WTC11 (cell line): ENCODE measurements around the gene CDRT4.

Experiments
- GTF2I ChIP-seq: fragments of 250-450 bp; sonication (Bioruptor Pico); conservative IDR thresholded peaks from 2 replicates; pipeline ENCODE4 v1.4.0; 2021; ENCODE audit warnings: mild to moderate bottlenecking
- NFYB ChIP-seq: sonication (generic); formaldehyde crosslinking; conservative IDR thresholded peaks from 2 replicates; pipeline ENCODE4 v1.8.0; 2022; ENCODE audit warnings: low read depth, missing genetic modification reagents
- NR3C1 ChIP-seq: sonication (generic); formaldehyde crosslinking; conservative IDR thresholded peaks from 2 replicates; pipeline ENCODE4 v1.8.1; 2023; ENCODE audit warnings: low read depth, mild to moderate bottlenecking, missing genetic modification reagents
- TP53 ChIP-seq: sonication (generic); formaldehyde crosslinking; IDR thresholded peaks from 2 replicates; pipeline ENCODE4 v1.8.1; 2023; ENCODE audit warnings: mild to moderate bottlenecking, missing genetic modification reagents
- ZNF138 ChIP-seq: sonication (generic); formaldehyde crosslinking; conservative IDR thresholded peaks from 2 replicates; pipeline ENCODE4 v1.8.1; 2022; ENCODE audit warnings: mild to moderate bottlenecking, moderate library complexity, missing genetic modification reagents
- ZNF232 ChIP-seq: sonication (generic); formaldehyde crosslinking; IDR thresholded peaks from 2 replicates; pipeline ENCODE4 v1.8.0; 2022; ENCODE audit warnings: mild to moderate bottlenecking, missing genetic modification reagents
- ZNF671 ChIP-seq: fragments of 250-450 bp; sonication (Bioruptor Pico); IDR thresholded peaks from 2 replicates; pipeline ENCODE4 v1.8.0; 2021; ENCODE audit warnings: mild to moderate bottlenecking
- TF ChIP-seq, protein P1 (sequence below): sonication (generic); formaldehyde crosslinking; IDR thresholded peaks from 2 replicates; pipeline ENCODE4 v1.8.1; 2023; ENCODE audit warnings: mild to moderate bottlenecking, missing genetic modification reagents, moderate library complexity
- TF ChIP-seq, protein P2 (sequence below): fragments of 200-600 bp; IDR thresholded peaks from 2 replicates; pipeline ENCODE4 v1.8.0; 2022; ENCODE audit warnings: antibody characterized with exemption
- TF ChIP-seq, protein P3 (sequence below): sonication (generic); formaldehyde crosslinking; IDR thresholded peaks from 2 replicates; pipeline ENCODE4 v1.8.1; 2023; ENCODE audit warnings: mild to moderate bottlenecking, missing genetic modification reagents
- TF ChIP-seq, protein P4 (sequence below): sonication (generic); formaldehyde crosslinking; IDR thresholded peaks from 2 replicates; pipeline ENCODE4 v1.8.1; 2022; ENCODE audit warnings: low read depth, missing genetic modification reagents, borderline replicate concordance

DNA sequence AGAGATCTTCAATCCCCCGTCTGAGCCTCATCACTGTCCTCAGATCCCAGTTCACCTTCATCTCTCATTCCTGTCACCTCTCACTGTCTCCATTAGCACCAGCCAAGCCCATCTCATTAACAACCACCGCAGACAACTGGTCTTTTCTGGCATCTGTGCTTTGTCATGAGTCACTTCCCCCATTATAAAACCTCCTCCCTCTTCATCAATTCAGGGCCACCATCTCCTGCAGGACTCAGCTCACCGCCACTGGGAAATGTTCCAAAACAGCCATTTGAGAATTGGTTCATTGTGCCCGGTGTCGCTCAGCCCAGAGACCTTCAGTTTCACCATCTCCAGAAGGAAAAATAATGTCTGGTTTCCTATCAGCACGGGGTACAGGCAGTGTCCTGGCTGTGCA lies 69.1 kb downstream of the CDRT4 start:
- TF ChIP-seq, protein P1, sequence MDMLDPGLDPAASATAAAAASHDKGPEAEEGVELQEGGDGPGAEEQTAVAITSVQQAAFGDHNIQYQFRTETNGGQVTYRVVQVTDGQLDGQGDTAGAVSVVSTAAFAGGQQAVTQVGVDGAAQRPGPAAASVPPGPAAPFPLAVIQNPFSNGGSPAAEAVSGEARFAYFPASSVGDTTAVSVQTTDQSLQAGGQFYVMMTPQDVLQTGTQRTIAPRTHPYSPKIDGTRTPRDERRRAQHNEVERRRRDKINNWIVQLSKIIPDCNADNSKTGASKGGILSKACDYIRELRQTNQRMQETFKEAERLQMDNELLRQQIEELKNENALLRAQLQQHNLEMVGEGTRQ (CRISPR knock-in tag) = no peak
- no peak for TF ChIP-seq GTF2I (CRISPR knock-in tag)
- no peak for TF ChIP-seq TP53 (CRISPR knock-in tag)
- TF ChIP-seq, protein P2, sequence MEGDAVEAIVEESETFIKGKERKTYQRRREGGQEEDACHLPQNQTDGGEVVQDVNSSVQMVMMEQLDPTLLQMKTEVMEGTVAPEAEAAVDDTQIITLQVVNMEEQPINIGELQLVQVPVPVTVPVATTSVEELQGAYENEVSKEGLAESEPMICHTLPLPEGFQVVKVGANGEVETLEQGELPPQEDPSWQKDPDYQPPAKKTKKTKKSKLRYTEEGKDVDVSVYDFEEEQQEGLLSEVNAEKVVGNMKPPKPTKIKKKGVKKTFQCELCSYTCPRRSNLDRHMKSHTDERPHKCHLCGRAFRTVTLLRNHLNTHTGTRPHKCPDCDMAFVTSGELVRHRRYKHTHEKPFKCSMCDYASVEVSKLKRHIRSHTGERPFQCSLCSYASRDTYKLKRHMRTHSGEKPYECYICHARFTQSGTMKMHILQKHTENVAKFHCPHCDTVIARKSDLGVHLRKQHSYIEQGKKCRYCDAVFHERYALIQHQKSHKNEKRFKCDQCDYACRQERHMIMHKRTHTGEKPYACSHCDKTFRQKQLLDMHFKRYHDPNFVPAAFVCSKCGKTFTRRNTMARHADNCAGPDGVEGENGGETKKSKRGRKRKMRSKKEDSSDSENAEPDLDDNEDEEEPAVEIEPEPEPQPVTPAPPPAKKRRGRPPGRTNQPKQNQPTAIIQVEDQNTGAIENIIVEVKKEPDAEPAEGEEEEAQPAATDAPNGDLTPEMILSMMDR = no peak
- no peak for TF ChIP-seq ZNF138
- no peak for TF ChIP-seq NR3C1
- TF ChIP-seq, protein P3, sequence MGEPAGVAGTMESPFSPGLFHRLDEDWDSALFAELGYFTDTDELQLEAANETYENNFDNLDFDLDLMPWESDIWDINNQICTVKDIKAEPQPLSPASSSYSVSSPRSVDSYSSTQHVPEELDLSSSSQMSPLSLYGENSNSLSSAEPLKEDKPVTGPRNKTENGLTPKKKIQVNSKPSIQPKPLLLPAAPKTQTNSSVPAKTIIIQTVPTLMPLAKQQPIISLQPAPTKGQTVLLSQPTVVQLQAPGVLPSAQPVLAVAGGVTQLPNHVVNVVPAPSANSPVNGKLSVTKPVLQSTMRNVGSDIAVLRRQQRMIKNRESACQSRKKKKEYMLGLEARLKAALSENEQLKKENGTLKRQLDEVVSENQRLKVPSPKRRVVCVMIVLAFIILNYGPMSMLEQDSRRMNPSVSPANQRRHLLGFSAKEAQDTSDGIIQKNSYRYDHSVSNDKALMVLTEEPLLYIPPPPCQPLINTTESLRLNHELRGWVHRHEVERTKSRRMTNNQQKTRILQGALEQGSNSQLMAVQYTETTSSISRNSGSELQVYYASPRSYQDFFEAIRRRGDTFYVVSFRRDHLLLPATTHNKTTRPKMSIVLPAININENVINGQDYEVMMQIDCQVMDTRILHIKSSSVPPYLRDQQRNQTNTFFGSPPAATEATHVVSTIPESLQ (CRISPR knock-in tag) = no peak
- no peak for TF ChIP-seq NFYB (CRISPR knock-in tag)
- no peak for TF ChIP-seq ZNF671 (CRISPR knock-in tag)
- TF ChIP-seq ZNF232 (CRISPR knock-in tag) = no peak
- TF ChIP-seq, protein P4, sequence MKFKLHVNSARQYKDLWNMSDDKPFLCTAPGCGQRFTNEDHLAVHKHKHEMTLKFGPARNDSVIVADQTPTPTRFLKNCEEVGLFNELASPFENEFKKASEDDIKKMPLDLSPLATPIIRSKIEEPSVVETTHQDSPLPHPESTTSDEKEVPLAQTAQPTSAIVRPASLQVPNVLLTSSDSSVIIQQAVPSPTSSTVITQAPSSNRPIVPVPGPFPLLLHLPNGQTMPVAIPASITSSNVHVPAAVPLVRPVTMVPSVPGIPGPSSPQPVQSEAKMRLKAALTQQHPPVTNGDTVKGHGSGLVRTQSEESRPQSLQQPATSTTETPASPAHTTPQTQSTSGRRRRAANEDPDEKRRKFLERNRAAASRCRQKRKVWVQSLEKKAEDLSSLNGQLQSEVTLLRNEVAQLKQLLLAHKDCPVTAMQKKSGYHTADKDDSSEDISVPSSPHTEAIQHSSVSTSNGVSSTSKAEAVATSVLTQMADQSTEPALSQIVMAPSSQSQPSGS = no peak
